B cell (primary cell): ENCODE measurements around the gene APCDD1L. TPM values are rescaled to one million over a fixed set of nuclear protein-coding genes. Genes with fewer than 3 reads are reported as not detected.

Experiments used
- ATAC-seq: fragments of 200-7000 bp; cut with Tn5 transposase; one replicate; pipeline ENCODE4 v1.10.0; 2021; ENCODE audit warnings: low read depth, mild to moderate bottlenecking, moderate number of reproducible peaks, moderate library complexity
- CTCF ChIA-PET: fragments of 350-600 bp; sonication (Branson Sonifier 250); formaldehyde crosslinking; loops from one replicate; lab custom pipeline; 2021; ENCODE audit warnings: antibody characterized with exemption, inconsistent platforms; lab: Charles Lee
- POLR2A ChIA-PET: fragments of 350-600 bp; sonication (Branson Sonifier 250); formaldehyde crosslinking; loops from one replicate; lab custom pipeline; 2021; ENCODE audit warnings: antibody characterized with exemption; lab: Charles Lee
- DNase-seq: peaks from one replicate; pipeline ENCODE4 v3.0.0; 2013
- H2AFZ ChIP-seq: 2 replicates; pipeline ENCODE4 v1.6.1; 2012; ENCODE audit warnings: mild to moderate bottlenecking, low read depth, low read length; ENCODE audit not compliant: insufficient read depth, poor library complexity, severe bottlenecking
- H3K27ac ChIP-seq, 2 donors: 1 replicate in 1 of 2; 2 replicates in 1 of 2; pipeline ENCODE4 v1.5.1; 2012 to 2013; ENCODE audit warnings: low read length in 2 of 2, mild to moderate bottlenecking in 2 of 2, moderate library complexity in 1 of 2
- H3K27me3 ChIP-seq, 4 experiments: fragments of 200-600 bp in 1 of 4; sonication (generic) in 1 of 4; replicated peaks in 1 of 4; 1 replicate in 2 of 4; 2 replicates in 2 of 4; pipeline versions ENCODE4 v1.6.1 to v1.7.0; 2013 to 2016; ENCODE audit warnings: low read length in 3 of 4, mild to moderate bottlenecking in 2 of 4, mixed read lengths in 1 of 4, moderate library complexity in 1 of 4; ENCODE audit not compliant: insufficient read depth in 4 of 4, control insufficient read depth in 3 of 4; ENCODE audit errors: control extremely low read depth in 1 of 4
- H3K36me3 ChIP-seq, 2 experiments: replicated peaks in 1 of 2; 1 replicate in 1 of 2; 2 replicates in 1 of 2; pipeline versions ENCODE4 v1.6.1 to v1.7.1; 2013; ENCODE audit warnings: low read length in 1 of 2; ENCODE audit not compliant: insufficient read depth in 2 of 2, control insufficient read depth in 1 of 2; ENCODE audit errors: control extremely low read depth in 1 of 2, extremely low read depth in 1 of 2
- H3K4me1 ChIP-seq, 2 donors: fragments of 200-600 bp in 1 of 2; sonication (generic) in 1 of 2; 1 replicate in 1 of 2; 2 replicates in 1 of 2; pipeline versions ENCODE4 v1.5.1 to v1.6.1; 2013 to 2017; ENCODE audit warnings: low read length in 2 of 2; ENCODE audit not compliant: control insufficient read depth in 2 of 2, insufficient read depth in 2 of 2
- H3K4me2 ChIP-seq: replicated peaks from 2 replicates; pipeline ENCODE3; 2012; ENCODE audit warnings: mild to moderate bottlenecking, low read depth, low read length; ENCODE audit not compliant: poor library complexity, severe bottlenecking
- H3K4me3 ChIP-seq, 5 experiments: fragments of 200-600 bp in 1 of 5; sonication (generic) in 1 of 5; 1 replicate in 3 of 5; 2 replicates in 2 of 5; pipeline versions ENCODE4 v1.5.1 to v1.7.0; 2011 to 2016; ENCODE audit warnings: low read length in 4 of 5, mild to moderate bottlenecking in 4 of 5, low read depth in 2 of 5, control low read depth in 1 of 5, moderate library complexity in 1 of 5; ENCODE audit not compliant: insufficient read depth in 1 of 5; ENCODE audit errors: control extremely low read depth in 1 of 5, extremely low read depth in 1 of 5
- H3K79me2 ChIP-seq: fragments of 200-600 bp; sonication (generic); one replicate; pipeline ENCODE4 v1.6.0; 2016; ENCODE audit warnings: low read length; ENCODE audit not compliant: control insufficient read depth, insufficient read depth
- H3K9ac ChIP-seq: fragments of 200-600 bp; sonication (generic); 2 replicates; pipeline ENCODE4 v1.6.1; 2017; ENCODE audit warnings: mild to moderate bottlenecking, low read length, moderate library complexity
- H3K9me3 ChIP-seq, 3 donors: one replicate each; pipeline versions ENCODE4 v1.6.1 to v1.7.1; 2013; ENCODE audit warnings: low read length in 2 of 3; ENCODE audit not compliant: control insufficient read depth in 2 of 3, insufficient read depth in 1 of 3; ENCODE audit errors: control extremely low read depth in 1 of 3
- H4K20me1 ChIP-seq: 2 replicates; pipeline ENCODE4 v1.6.0; 2012; ENCODE audit warnings: mild to moderate bottlenecking, low read length; ENCODE audit not compliant: insufficient read depth, control insufficient read depth, poor library complexity, severe bottlenecking
- H3K27ac Mint-ChIP-seq: one replicate; pipeline ENCODE4 v1.8.0; 2021; ENCODE audit warnings: mixed read lengths
- H3K27me3 Mint-ChIP-seq: one replicate; pipeline ENCODE4 v1.8.0; 2021; ENCODE audit warnings: mixed read lengths
- H3K4me1 Mint-ChIP-seq: one replicate; pipeline ENCODE4 v1.8.0; 2021; ENCODE audit warnings: mixed read lengths
- H3K4me3 Mint-ChIP-seq: one replicate; pipeline ENCODE4 v1.8.0; 2021; ENCODE audit warnings: mixed read lengths
- H3K9me3 Mint-ChIP-seq: one replicate; pipeline ENCODE4 v1.8.0; 2022; ENCODE audit warnings: mixed read lengths; ENCODE audit not compliant: insufficient read depth
- EZH2 ChIP-seq: IDR thresholded peaks from 2 replicates; pipeline ENCODE4 v1.6.1; 2012; ENCODE audit warnings: borderline replicate concordance, low read depth, mild to moderate bottlenecking, moderate library complexity, low read length; ENCODE audit not compliant: insufficient read depth, poor library complexity, severe bottlenecking
- WGBS: methylation state at CpG from one replicate; pipeline ENCODE4 v1.1.5; 2013; ENCODE audit warnings: missing lambda C conversion rate; ENCODE audit not compliant: insufficient coverage; 5-methylcytosine and 5-hydroxymethylcytosine counted together
- intact Hi-C: fragments of 100-400 bp; cut with micrococcal nuclease; formaldehyde crosslinking; loops from one replicate; pipeline ENCODE4 v1.10.0; 2022
- polyA plus RNA-seq: library from polyadenylated mRNA; depleted of rRNA; stranded (reverse); fragments of >200 nt; gene quantifications from 2 replicates; pipeline ENCODE4 v1.2.3, GENCODE V29; 2012
- total RNA-seq, 2 donors: library from RNA; stranded (reverse); fragments of 120-200 nt in 1 of 2; gene quantifications; 1 replicate in 1 of 2; 2 replicates in 1 of 2; pipeline versions ENCODE4 v1.2.3 to v1.2.4, GENCODE V29; 2013 to 2022
- TF ChIP-seq, protein P1 (sequence below): fragments of 200-600 bp; IDR thresholded peaks from one replicate; pipeline ENCODE4 v1.8.0; 2022; ENCODE audit warnings: antibody characterized with exemption, mild to moderate bottlenecking

APCDD1L gene
- total and polyA plus RNA-seq, 2 donors (not counting 1 experiment from before 2014, with no cell fraction given), result not detected

DNA sequence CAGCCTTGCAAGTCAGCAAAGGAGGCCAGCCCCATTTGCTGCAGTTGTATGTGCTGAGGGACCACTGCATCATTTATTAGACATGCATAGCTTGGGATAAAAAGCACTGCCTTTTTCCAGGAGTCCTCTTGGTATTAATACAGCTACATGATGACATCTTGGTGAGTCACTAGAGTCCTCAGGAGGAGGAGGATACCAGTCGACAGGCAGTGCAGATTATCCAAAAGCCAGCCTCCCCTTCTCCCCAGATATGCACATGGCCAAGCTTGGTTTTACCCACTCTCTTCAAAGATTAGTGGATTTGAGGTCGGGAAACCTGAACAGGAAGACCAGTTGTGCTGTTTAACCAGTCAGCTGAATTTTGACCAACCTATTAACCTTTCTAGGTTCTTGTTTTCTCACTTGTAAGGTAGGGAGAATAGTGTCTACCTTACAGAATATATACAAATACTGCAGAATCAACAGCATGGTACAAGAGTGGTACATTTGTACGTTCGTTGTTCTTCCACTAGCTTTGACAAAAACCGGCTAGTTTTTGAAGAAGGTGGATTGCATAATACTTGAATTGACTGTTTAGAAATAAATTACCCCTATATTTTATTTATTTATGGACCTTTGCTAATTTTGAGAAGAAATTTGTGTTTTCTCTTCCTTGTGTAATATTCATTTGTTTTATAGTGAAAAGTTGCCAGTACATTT lies 94.3 kb downstream of the APCDD1L start:
- CTCF ChIA-PET, result interaction anchor here (0.5 to 1.3 kb wide), 3 partner anchors 26 to 556 kb away, joined by 3 to 4 read pairs (median 4); no protein-coding TSS in a partner anchor
- 100% methylated on average over 1 of the region's 5 CpGs for WGBS
- H3K9me3 Mint-ChIP-seq, result no peaks in the 10 kb centered on the region

More for the DNA sequence above, 94.3 kb downstream of the APCDD1L start:
- H3K9me3 ChIP-seq, result no peaks in the 10 kb centered on the region
- POLR2A ChIA-PET, result interaction anchor here (1.1 kb wide), 1 partner anchor 13 kb away, joined by 3 read pairs; no protein-coding TSS in a partner anchor
- no peak overlapping the region for H3K4me2 ChIP-seq
- no peak overlapping the region for H3K9ac ChIP-seq
- Mint-ChIP-seq H3K4me1 (peaks cover 14% of the 10 kb centered on the region), H3K27ac (no peak overlapping the region), H3K4me3 (no peak overlapping the region), H3K27me3 (no peaks in the 10 kb centered on the region)
- TF ChIP-seq EZH2, result no peak
- TF ChIP-seq, protein P1, sequence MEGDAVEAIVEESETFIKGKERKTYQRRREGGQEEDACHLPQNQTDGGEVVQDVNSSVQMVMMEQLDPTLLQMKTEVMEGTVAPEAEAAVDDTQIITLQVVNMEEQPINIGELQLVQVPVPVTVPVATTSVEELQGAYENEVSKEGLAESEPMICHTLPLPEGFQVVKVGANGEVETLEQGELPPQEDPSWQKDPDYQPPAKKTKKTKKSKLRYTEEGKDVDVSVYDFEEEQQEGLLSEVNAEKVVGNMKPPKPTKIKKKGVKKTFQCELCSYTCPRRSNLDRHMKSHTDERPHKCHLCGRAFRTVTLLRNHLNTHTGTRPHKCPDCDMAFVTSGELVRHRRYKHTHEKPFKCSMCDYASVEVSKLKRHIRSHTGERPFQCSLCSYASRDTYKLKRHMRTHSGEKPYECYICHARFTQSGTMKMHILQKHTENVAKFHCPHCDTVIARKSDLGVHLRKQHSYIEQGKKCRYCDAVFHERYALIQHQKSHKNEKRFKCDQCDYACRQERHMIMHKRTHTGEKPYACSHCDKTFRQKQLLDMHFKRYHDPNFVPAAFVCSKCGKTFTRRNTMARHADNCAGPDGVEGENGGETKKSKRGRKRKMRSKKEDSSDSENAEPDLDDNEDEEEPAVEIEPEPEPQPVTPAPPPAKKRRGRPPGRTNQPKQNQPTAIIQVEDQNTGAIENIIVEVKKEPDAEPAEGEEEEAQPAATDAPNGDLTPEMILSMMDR, result no peak
- H3K27me3 ChIP-seq, result no peaks in the 10 kb centered on the region
- H3K27ac ChIP-seq, result no peak overlapping the region
- no peak overlapping the region for H3K4me3 ChIP-seq
- DNase-seq, result no peak
- H3K36me3 ChIP-seq, result peaks cover 5 to 44% of the 10 kb centered on the region in 2 experiments
- H3K4me1 ChIP-seq, result peaks cover 6 to 7% of the 10 kb centered on the region in 2 donors
- ATAC-seq, result no peak
- H3K79me2 ChIP-seq, result peaks cover 59% of the 10 kb centered on the region
- peaks cover 37% of the 10 kb centered on the region for H4K20me1 ChIP-seq
- H2AFZ ChIP-seq, result no peak overlapping the region
- intact Hi-C loops, result no loop called here
